Vagina (tissue), 2 donors: ENCODE results near the gene ADAMTS16. TPM values are rescaled to one million over a fixed set of nuclear protein-coding genes. Genes with fewer than 3 reads are reported as not detected.

Experiments used
- DNase-seq, 2 donors: peaks; one replicate each; pipeline ENCODE4 v3.0.0-alpha.2; 2017; ENCODE audit errors: extremely low spot score in 2 of 2
- H3K27ac ChIP-seq: fragments of 200-600 bp; sonication (generic); one replicate; pipeline ENCODE4 v1.5.1; 2019
- H3K27me3 ChIP-seq: fragments of 200-600 bp; sonication (generic); one replicate; pipeline ENCODE4 v1.5.1; 2019
- H3K36me3 ChIP-seq, 2 donors: fragments of 200-600 bp; sonication (generic); one replicate each; pipeline ENCODE4 v1.5.1; 2017 to 2019
- H3K4me1 ChIP-seq: fragments of 200-600 bp; sonication (generic); one replicate; pipeline ENCODE4 v1.5.1; 2019
- H3K4me3 ChIP-seq, 2 donors: fragments of 200-600 bp; sonication (generic); 1 replicate in 1 of 2; 2 replicates in 1 of 2; pipeline ENCODE4 v1.5.1; 2016 to 2019
- H3K9me3 ChIP-seq: fragments of 200-600 bp; sonication (generic); one replicate; pipeline ENCODE4 v1.5.1; 2019
- POLR2A ChIP-seq, 2 donors: fragments of 450-650 bp; IDR thresholded peaks; one replicate each; pipeline ENCODE4 v1.6.1; 2017; ENCODE audit warnings: antibody characterized with exemption in 2 of 2, mild to moderate bottlenecking in 2 of 2, moderate library complexity in 2 of 2
- POLR2AphosphoS5 ChIP-seq, 2 donors: sonication (generic); formaldehyde crosslinking; IDR thresholded peaks; one replicate each; pipeline ENCODE4 v1.9.0; 2017; ENCODE audit warnings: antibody characterized with exemption in 2 of 2, mild to moderate bottlenecking in 2 of 2, low read depth in 1 of 2; ENCODE audit not compliant: insufficient read depth in 1 of 2
- intact Hi-C: fragments of 100-400 bp; cut with DNase I; formaldehyde crosslinking; loops from one replicate; pipeline ENCODE4 v1.15.1; 2023
- total RNA-seq: library from RNA; depleted of rRNA; stranded (reverse); fragments of >200 nt; gene quantifications from one replicate; pipeline ENCODE4 v1.2.3, GENCODE V29; 2016
- TF ChIP-seq, protein P1 (sequence below), 3 experiments: fragments of 450-650 bp in 2 of 3; fragments of 200-600 bp in 1 of 3; sonication (generic) in 1 of 3; IDR thresholded peaks; one replicate each; pipeline ENCODE4 v1.5.1; 2017 to 2019; ENCODE audit warnings: antibody characterized with exemption in 3 of 3, mild to moderate bottlenecking in 2 of 3, moderate library complexity in 2 of 3

Gene ADAMTS16, protein sequence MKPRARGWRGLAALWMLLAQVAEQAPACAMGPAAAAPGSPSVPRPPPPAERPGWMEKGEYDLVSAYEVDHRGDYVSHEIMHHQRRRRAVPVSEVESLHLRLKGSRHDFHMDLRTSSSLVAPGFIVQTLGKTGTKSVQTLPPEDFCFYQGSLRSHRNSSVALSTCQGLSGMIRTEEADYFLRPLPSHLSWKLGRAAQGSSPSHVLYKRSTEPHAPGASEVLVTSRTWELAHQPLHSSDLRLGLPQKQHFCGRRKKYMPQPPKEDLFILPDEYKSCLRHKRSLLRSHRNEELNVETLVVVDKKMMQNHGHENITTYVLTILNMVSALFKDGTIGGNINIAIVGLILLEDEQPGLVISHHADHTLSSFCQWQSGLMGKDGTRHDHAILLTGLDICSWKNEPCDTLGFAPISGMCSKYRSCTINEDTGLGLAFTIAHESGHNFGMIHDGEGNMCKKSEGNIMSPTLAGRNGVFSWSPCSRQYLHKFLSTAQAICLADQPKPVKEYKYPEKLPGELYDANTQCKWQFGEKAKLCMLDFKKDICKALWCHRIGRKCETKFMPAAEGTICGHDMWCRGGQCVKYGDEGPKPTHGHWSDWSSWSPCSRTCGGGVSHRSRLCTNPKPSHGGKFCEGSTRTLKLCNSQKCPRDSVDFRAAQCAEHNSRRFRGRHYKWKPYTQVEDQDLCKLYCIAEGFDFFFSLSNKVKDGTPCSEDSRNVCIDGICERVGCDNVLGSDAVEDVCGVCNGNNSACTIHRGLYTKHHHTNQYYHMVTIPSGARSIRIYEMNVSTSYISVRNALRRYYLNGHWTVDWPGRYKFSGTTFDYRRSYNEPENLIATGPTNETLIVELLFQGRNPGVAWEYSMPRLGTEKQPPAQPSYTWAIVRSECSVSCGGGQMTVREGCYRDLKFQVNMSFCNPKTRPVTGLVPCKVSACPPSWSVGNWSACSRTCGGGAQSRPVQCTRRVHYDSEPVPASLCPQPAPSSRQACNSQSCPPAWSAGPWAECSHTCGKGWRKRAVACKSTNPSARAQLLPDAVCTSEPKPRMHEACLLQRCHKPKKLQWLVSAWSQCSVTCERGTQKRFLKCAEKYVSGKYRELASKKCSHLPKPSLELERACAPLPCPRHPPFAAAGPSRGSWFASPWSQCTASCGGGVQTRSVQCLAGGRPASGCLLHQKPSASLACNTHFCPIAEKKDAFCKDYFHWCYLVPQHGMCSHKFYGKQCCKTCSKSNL
- total RNA-seq = 0.49 TPM

DNA sequence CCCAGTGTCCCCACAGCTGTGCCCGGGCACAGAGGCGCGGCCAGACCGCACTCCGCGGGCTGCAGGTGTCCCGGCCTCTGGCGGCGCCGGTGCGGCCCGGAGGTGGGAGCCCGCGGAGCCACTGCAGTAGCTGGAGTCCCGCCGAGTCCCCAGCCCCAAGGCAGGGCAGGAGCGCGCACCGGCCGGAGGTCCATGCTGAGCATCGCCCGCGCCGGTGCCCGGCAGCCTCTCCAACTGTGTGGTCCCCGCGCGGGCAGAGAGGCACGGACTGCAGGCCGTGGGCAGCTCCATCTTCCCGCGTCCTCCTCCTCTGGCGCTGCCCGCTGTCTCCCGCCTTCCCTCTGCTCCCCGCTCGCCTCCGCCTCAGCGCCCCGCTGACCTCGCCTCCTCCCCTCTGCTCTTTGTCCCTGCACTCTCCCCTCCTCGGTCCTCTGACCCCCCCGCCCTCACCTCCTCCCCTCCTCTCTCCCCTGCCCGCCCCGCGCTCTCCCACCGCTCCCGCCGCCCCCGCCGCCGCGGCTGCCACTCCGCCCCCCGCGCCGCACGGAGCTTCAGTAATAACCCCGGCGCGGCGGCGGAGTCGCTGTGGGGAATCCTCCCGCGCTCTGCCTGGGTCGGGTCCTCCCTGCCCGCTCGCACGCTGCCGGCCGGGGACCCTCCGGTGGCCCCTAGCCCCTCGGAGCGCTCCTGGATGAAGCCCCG lies at the start of gene ADAMTS16:
TSS of gene ADAMTS16 (plus strand) at position 554 of the 702 bp plus-strand sequence. CDS start at position 692, 138 bp downstream.
- H3K27ac ChIP-seq = no peak within 1 kb of the TSS
- intact Hi-C loops = no loop called here

DNA sequence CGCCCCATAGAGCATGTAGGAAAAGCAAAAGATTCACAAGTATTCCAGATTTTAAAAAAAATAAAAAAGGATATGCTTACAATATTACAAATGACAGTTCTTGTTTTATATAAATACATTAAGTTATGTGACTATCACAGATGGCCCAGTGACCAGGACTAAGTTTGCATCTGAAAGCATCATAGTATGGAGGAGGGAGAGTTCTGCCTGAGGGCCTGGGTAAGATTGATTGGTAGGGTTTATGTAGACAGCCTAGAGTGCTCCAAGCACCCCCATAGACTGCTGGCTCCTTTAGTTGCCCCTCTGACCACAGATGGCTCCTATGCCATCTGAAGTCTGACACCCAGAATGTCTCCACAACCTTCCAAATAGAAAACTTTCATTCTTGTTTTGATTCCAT lies 48.0 kb upstream of the ADAMTS16 start:
- no peak overlapping the region for H3K27ac ChIP-seq

More for the DNA sequence above, at the start of gene ADAMTS16:
- Histone ChIP-seq H3K4me3 (peak within 1 kb of the TSS; percentile 32 to 41), H3K9me3 (no peaks in the 10 kb centered on the region), H3K4me1 (peaks cover 15% of the 10 kb centered on the region), H3K27me3 (peaks cover 15% of the 10 kb centered on the region), H3K36me3 (no peaks in the 10 kb centered on the region)
- DNase-seq = no peak
- TF ChIP-seq, protein P1, sequence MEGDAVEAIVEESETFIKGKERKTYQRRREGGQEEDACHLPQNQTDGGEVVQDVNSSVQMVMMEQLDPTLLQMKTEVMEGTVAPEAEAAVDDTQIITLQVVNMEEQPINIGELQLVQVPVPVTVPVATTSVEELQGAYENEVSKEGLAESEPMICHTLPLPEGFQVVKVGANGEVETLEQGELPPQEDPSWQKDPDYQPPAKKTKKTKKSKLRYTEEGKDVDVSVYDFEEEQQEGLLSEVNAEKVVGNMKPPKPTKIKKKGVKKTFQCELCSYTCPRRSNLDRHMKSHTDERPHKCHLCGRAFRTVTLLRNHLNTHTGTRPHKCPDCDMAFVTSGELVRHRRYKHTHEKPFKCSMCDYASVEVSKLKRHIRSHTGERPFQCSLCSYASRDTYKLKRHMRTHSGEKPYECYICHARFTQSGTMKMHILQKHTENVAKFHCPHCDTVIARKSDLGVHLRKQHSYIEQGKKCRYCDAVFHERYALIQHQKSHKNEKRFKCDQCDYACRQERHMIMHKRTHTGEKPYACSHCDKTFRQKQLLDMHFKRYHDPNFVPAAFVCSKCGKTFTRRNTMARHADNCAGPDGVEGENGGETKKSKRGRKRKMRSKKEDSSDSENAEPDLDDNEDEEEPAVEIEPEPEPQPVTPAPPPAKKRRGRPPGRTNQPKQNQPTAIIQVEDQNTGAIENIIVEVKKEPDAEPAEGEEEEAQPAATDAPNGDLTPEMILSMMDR (IDR thresholded peaks at IDR 0.05) = no peak
- no peak for TF ChIP-seq POLR2A (IDR thresholded peaks at IDR 0.05)
- no peak for TF ChIP-seq POLR2AphosphoS5 (IDR thresholded peaks at IDR 0.05; ENCODE audit: insufficient read depth in 1 of 2, low read depth in 1 of 2)

DNA sequence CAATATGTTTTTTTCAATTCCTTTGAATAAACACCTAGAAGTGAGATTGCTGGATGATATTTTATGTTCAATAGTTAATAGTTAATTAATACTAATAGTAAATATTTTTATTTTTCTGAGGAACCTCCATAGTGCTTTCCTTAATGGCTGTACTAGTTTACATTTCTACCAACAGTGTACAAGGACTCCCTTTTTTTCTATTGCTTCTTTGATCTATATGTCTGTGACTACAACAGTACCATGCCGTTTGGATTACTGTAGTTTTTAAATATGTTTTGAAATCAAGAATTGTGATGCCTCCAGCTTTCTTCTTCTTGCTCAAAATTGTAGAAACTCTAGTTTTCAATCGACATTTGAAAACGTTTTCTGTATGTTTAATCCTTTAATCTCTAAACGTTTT lies 39.5 kb upstream of the ADAMTS16 start:
- no peak for TF ChIP-seq POLR2AphosphoS5 (IDR thresholded peaks at IDR 0.05; ENCODE audit: insufficient read depth in 1 of 2, low read depth in 1 of 2)
- TF ChIP-seq POLR2A (IDR thresholded peaks at IDR 0.05) = no peak
- TF ChIP-seq, protein P1 (IDR thresholded peaks at IDR 0.05) = no peak
- Histone ChIP-seq H3K4me3 (no peak overlapping the region), H3K27me3 (no peaks in the 10 kb centered on the region), H3K36me3 (no peaks in the 10 kb centered on the region), H3K9me3 (no peaks in the 10 kb centered on the region), H3K27ac (no peak overlapping the region), H3K4me1 (no peaks in the 10 kb centered on the region)
- intact Hi-C loops = no loop called here
- DNase-seq = no peak

More for the DNA sequence above, 48.0 kb upstream of the ADAMTS16 start:
- H3K9me3 ChIP-seq = no peaks in the 10 kb centered on the region
- intact Hi-C loops = no loop called here
- H3K27me3 ChIP-seq = no peaks in the 10 kb centered on the region
- no peak for TF ChIP-seq POLR2A (IDR thresholded peaks at IDR 0.05)
- TF ChIP-seq POLR2AphosphoS5 (IDR thresholded peaks at IDR 0.05; ENCODE audit: insufficient read depth in 1 of 2, low read depth in 1 of 2) = no peak
- TF ChIP-seq, protein P1 (IDR thresholded peaks at IDR 0.05) = no peak
- no peaks in the 10 kb centered on the region for H3K36me3 ChIP-seq
- H3K4me1 ChIP-seq = no peaks in the 10 kb centered on the region
- H3K4me3 ChIP-seq = no peak overlapping the region
- no peak for DNase-seq

DNA sequence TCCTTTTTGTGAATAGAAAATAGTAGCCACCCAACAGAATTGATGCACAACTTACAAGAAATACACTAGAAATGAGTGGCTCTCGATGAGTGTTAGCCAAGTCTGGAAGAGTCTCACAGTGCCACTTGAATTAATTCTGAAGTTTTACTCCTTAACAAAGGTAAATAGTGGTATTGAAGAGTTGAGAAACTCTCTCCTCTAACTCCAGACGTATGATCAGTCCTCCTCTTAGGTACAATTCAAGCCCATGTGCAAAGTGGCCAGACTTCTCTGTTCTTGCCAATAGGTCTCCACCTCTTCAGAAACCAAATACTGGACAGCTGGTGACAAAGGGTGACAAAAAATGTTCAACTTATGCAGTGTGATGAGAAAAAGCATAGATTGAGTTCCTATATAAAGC lies 38.5 kb upstream of the ADAMTS16 start:
- Histone ChIP-seq H3K9me3 (no peaks in the 10 kb centered on the region), H3K27me3 (no peaks in the 10 kb centered on the region), H3K36me3 (no peaks in the 10 kb centered on the region), H3K4me1 (no peaks in the 10 kb centered on the region), H3K27ac (no peak overlapping the region), H3K4me3 (no peak overlapping the region)
- no peak for DNase-seq
- intact Hi-C loops = no loop called here
- TF ChIP-seq POLR2AphosphoS5 (IDR thresholded peaks at IDR 0.05; ENCODE audit: insufficient read depth in 1 of 2, low read depth in 1 of 2) = no peak
- TF ChIP-seq POLR2A (IDR thresholded peaks at IDR 0.05) = no peak
- TF ChIP-seq, protein P1 (IDR thresholded peaks at IDR 0.05) = no peak
